Renal pelvis (tissue), 12 donors: ENCODE results near the gene RNF123. TPM values are rescaled to one million over a fixed set of nuclear protein-coding genes. Genes with fewer than 3 reads are reported as not detected.

Experiments
- DNase-seq: peaks from one replicate; pipeline ENCODE4 v3.0.0-alpha.2; 2013
- long read RNA-seq, 16 experiments: transcript quantifications; one replicate each; lab custom pipeline, GENCODE V29; 2026
- polyA plus RNA-seq, 3 donors: library from polyadenylated mRNA; unstranded; fragments of 120-200 nt; gene quantifications; one replicate each; pipeline ENCODE4 v1.2.1, GENCODE V29; 2013; ENCODE audit not compliant: insufficient read length in 3 of 3

RNF123 gene
- 10 to 100 TPM; 40.4 to 42.0 (median 40.9) TPM for polyA plus RNA-seq
- long read RNA-seq, donor 1: 0 reads
- long read RNA-seq, donor 2, full-length matches to known transcripts: 1 of 14 reads
- long read RNA-seq, donor 2, partial matches to known transcripts: 0 of 14 reads
- long read RNA-seq, donor 2, other reads (novel, unspliced or antisense): 13 of 14 reads
- long read RNA-seq, donor 3: 0 reads
- long read RNA-seq, donor 4, full-length matches to known transcripts: 1 of 1 reads
- long read RNA-seq, donor 4, partial matches to known transcripts: 0 of 1 reads
- long read RNA-seq, donor 4, other reads (novel, unspliced or antisense): 0 of 1 reads
- long read RNA-seq, donor 5: 0 reads
- long read RNA-seq, donor 6: 0 reads
- long read RNA-seq, donor 7, full-length matches to known transcripts: 1 of 7 reads
- long read RNA-seq, donor 7, partial matches to known transcripts: 0 of 7 reads
- long read RNA-seq, donor 7, other reads (novel, unspliced or antisense): 6 of 7 reads
- long read RNA-seq, donor 8: 0 reads
- long read RNA-seq, donor 9: 0 reads
- long read RNA-seq, donor 10, partial matches to known transcripts: 37 of 43 reads
- long read RNA-seq, donor 10, other reads (novel, unspliced or antisense): 6 of 43 reads
- long read RNA-seq, donor 11: 0 reads
- long read RNA-seq, donor 12, full-length matches to known transcripts: 3 of 15 reads
- long read RNA-seq, donor 12, partial matches to known transcripts: 0 of 15 reads
- long read RNA-seq, donor 12, other reads (novel, unspliced or antisense): 12 of 15 reads
- long read RNA-seq, donor 13: 0 reads
- long read RNA-seq, donor 14: 0 reads
- long read RNA-seq, donor 15: 0 reads
- long read RNA-seq, donor 16, full-length matches to known transcripts: 1 of 1 reads
- long read RNA-seq, donor 16, partial matches to known transcripts: 0 of 1 reads
- long read RNA-seq, donor 16, other reads (novel, unspliced or antisense): 0 of 1 reads

- DNase-seq: peak; percentile 94
Measured at GRCh38 chr3:49689046-49689907, at the start of gene RNF123, which contains the start of gene MST1. Gene RNF123, plus strand, starts transcription at chr3:49689557. Its CDS starts 1,609 bp downstream, at chr3:49691166. Gene MST1, minus strand, starts transcription at chr3:49689474. Its CDS starts 783 bp downstream, at chr3:49688691.

GRCh38 chr3:49641292-49641691, 48.1 kb upstream of the RNF123 start:
- DNase-seq: no peak

- DNase-seq: no peak
Measured at GRCh38 chr3:49641921-49642707, 47.2 kb upstream of the RNF123 start.

GRCh38 chr3:49642708-49643145, 46.6 kb upstream of the RNF123 start:
- no peak for DNase-seq

GRCh38 chr3:49644684-49645083, 44.7 kb upstream of the RNF123 start:
- no peak for DNase-seq

GRCh38 chr3:49646236-49646635, 43.1 kb upstream of the RNF123 start:
- no peak for DNase-seq

DNA sequence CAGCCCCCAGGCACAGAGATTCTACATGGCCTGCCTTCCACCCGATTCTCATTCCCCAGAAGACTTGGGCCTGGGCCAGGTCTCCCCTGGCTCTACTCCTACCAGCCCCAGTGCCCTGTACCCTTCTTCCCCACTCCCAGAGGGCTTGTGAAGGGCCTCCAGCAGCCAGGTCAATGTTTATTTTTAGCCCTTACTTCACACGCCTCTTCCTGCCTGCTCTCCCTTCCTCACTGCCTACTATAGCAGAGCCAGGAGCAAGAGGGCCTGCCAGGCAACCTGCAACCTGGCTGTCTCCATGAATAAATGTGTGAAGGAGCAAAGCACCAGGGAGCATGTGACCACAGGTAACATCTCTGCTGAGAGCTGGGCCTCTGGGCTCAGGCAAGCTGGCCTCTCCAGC, 41.6 kb upstream of the RNF123 start:
- DNase-seq: no peak

DNA sequence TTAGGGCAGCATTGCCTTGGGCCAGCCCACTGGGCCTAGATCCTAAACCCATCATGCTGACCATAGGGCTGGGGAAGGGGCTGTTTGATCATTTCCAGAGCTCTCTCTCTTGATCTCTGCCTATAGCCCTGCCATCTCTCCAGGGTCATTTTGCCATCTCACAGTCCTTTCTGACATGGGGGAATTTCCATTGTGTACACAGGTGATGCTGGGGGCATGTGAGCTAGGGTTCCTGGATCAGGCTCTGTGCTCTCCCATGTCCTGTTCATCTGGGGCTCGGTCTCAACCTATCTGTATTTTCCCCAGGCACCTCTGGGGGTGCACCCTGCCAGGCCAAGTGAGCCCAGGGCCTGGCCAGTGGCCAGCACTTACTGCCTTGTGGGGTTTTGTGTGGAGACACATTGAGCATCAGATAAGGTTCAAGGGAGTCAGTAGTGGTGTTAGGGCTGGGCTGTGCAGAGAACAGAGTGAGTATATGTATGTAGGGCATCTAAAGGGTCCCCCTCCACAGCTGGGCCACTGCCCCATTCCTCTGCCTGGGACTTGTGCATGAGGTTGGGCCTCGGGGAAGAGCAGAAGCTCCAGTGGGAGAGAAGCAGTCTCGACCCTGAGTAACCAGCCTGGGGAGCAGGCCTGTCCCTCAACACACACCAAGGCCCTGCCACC, 40.9 kb upstream of the RNF123 start:
- no peak for DNase-seq

GRCh38 chr3:49649576-49649975, 39.8 kb upstream of the RNF123 start:
- DNase-seq: no peak

GRCh38 chr3:49650177-49650576, 39.2 kb upstream of the RNF123 start:
- no peak for DNase-seq

GRCh38 chr3:49650637-49651036, 38.7 kb upstream of the RNF123 start:
- no peak for DNase-seq

DNA sequence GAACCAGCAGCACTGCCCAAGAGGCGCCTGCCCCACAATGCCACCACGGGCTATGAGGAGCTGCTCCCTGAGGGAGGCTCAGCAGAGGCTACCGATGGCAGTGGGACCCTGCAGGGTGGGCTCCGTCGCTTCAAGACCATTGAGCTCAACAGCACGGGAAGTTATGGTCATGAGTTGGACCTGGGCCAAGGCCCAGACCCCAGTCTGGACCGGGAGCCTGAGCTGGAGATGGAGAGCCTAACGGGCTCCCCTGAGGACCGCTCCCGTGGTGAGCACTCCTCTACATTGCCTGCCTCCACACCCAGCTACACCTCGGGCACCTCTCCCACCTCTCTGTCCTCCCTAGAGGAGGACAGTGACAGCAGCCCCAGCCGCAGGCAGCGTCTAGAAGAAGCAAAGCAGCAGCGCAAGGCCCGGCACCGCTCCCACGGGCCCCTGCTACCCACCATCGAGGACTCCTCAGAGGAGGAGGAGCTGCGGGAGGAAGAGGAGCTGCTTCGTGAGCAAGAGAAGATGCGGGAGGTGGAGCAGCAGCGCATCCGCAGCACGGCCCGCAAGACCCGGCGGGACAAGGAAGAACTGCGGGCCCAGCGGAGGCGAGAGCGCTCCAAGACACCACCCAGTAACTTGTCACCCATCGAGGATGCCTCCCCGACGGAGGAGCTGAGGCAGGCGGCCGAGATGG, 37.0 kb upstream of the RNF123 start:
- no peak for DNase-seq

DNA sequence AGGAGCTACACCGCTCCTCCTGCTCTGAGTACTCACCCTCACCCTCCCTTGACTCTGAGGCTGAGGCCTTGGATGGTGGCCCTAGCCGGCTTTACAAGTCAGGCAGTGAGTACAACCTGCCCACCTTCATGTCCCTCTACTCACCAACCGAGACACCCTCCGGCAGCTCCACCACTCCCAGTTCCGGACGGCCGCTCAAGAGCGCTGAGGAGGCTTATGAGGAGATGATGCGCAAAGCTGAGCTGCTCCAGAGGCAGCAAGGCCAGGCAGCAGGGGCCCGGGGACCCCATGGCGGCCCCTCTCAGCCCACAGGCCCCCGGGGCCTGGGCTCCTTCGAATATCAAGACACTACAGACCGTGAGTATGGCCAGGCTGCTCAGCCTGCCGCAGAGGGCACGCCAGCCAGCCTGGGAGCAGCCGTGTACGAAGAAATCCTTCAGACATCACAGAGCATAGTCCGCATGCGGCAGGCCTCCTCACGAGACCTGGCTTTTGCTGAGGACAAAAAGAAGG, 36.4 kb upstream of the RNF123 start:
- no peak for DNase-seq

DNA sequence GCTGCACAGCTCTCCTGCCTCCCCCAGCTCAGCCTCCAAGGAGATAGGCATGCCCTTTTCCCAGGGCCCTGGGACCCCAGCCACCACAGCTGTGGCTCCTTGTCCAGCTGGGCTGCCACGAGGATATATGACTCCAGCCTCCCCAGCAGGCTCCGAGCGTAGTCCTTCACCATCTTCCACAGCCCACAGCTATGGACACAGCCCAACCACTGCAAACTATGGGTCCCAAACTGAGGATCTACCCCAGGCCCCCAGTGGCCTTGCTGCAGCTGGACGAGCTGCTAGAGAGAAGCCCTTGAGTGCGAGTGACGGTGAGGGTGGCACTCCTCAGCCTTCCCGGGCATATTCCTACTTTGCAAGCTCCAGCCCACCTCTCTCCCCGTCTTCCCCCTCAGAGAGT, 35.7 kb upstream of the RNF123 start:
- peak; percentile 41 for DNase-seq

- DNase-seq: no peak
Measured at GRCh38 chr3:49654176-49654825, 35.1 kb upstream of the RNF123 start.

- no peak for DNase-seq
Measured at GRCh38 chr3:49654955-49655556, 34.3 kb upstream of the RNF123 start.

DNA sequence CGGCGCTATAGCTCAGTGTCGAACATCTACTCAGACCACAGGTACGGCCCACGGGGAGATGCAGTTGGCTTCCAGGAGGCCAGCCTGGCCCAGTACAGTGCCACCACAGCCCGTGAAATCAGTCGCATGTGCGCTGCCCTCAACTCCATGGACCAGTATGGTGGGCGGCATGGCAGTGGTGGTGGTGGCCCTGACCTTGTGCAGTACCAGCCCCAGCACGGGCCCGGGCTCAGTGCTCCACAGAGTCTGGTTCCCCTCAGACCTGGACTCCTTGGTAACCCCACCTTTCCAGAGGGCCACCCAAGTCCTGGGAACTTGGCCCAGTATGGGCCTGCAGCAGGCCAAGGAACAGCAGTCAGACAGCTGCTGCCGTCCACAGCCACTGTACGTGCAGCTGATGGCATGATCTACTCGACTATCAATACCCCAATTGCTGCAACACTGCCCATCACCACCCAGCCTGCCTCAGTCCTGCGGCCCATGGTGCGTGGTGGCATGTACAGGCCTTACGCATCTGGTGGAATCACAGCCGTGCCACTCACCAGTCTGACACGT, 33.5 kb upstream of the RNF123 start:
- no peak for DNase-seq

- no peak for DNase-seq
Measured at GRCh38 chr3:49656541-49657112, 32.7 kb upstream of the RNF123 start.
